C1 segment of cervical spinal cord (tissue), 14 donors: ENCODE results near the gene ERRFI1.

Experiments used
- DNase-seq, 14 donors: peaks; one replicate each; lab custom pipeline; 2025; lab: John Stamatoyannopoulos, UW

The ERRFI1 gene

DNA sequence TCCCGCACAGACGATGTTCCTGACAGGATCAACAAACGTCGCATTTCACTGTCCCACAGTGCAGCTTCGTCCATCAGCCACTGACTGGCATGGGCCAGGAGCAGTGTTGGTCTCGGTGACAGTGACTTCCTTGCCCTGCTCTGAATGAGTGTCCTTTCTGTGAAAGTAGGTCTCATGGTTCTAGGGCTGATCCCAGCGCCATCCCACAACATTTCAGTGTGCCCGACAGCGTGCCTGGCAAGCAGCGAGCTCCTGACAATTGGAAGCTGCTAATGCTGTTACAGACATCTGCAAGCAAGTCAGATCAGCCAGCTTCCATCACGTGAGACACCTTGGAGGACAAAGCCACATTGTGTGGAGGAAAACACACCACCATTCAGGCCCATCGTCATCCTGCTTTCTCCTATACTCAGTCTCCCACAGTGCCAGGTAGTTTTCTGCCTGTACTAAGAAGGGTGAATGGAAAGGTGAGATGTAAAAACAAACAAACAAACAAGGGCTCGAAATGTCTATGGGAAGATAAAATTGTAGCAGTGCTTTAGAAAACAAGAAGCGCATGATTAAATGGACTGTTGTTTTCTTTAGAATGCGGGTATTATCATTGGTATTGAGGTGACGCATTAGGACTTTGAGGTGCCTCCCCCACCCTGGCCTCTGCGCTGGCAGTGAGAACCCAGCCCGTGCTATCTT lies 21.9 kb downstream of the ERRFI1 start:
- DNase-seq: peak in 10 of 14 donors; percentile 14 to 69 (median 50)

DNA sequence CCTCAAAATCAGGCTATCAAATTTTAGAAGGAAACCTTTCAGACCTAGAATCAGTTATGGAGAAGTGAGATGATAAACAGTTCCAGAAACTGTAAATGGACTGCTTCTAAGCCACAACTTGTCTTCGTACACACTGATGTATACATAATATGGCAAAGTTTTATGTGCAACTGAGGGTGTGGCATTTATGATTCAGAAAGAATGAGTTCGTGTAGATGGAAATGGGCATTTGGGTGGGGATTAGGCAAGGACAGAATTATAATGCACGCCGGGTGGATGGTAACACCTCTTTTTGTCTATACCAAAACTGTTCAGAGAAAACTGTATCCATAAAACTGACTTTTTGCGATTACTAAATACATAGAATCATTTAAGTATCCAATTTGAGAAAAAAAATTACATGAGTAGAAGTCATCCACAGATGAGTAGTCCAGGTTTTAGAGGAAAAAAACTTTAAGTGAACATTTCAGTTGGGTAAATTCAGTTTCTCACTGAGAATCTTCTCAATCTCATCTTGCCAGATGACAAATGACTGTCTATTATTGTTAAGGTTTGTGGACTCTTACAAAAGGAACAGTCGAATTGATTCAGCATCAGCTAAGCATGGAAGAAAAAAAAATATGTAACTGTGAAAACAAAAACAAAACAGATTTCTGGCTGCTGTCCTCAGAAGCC lies 22.5 kb downstream of the ERRFI1 start:
- no peak for DNase-seq

DNA sequence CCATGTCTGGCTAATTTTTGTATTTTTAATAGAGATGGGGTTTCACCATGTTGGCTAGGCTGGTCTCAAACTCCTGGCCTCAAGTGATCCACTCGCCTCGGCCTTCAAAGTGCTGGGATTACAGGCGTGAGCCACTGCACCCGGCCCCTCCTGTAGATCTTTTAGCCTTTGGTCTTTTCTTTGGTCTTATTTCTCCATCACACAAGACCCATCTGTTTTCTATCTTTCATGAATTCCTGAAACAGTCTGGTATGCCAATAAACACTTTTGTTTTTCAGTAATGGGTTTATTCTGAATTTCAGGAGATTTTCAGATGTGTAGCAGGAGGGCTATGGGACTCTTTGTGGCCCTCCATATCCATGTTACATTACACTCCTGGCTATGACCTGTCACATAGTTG lies 23.2 kb downstream of the ERRFI1 start:
- DNase-seq: no peak

DNA sequence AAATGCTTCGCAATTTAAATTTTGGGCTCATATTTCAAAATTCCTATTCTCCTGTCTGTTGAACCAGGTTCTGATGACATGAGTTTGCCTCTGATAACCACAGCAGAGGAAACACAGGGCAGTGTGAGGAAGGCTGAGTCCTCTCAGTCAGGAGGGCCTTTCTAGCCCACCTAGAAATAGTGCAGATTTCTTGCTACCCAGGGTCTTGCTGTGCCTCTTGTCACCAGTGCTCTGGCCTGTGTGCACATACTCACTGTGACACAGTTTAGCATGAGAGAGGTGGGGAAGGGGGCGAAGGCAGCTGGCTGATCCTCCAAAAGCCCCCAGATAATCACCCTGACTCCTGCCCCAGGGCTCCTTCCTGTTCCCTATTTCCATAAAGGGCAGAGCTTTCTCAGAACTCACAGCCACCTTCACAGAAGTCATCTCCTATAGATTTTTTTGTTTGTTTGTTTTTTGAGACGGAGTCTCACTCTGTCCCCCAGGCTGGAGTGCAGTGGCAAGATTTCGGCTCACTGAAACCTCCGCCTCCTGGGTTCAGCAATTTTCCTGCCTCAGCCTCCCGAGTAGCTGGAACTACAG lies 23.7 kb downstream of the ERRFI1 start:
- DNase-seq: no peak

DNA sequence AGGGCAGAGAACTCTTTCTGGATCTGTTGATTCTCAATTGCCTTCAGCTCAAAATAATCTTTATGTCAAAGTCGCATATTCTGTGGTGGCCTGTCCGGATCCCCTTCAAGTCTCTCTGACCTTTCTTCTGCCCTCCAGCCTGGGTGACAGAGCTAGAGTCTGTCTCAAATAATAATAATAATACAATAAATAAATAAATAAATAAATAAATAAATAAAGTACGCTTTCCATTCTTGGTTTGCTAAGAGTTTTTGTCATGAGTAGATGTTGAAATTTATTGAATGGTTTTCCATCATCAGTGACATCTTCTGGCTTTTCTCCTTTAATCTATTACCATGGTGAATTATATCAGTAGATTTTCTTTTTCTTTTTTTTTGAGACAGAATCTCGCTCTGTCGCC lies 30.7 kb downstream of the ERRFI1 start:
- no peak for DNase-seq

DNA sequence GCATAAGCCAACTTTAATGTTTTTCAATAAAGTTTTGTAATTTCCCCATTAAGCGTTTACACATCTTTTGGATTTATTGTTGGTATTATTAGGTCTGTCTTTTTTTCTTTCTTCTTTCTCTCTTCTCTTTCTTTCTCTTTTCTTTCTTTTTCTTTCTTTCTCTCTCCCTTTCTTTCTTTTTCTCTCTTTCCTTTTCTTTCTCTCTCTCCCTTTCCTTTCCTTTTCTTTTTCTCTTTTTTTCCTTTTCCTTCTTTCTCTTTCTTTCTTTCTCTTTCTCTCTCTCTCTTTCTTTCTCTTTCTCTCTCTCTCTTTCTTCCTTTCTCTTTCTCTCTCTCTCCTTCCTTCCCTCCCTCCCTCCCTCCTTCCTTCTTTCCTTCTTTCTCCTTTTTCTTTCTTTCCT lies 31.3 kb downstream of the ERRFI1 start:
- DNase-seq: no peak

DNA sequence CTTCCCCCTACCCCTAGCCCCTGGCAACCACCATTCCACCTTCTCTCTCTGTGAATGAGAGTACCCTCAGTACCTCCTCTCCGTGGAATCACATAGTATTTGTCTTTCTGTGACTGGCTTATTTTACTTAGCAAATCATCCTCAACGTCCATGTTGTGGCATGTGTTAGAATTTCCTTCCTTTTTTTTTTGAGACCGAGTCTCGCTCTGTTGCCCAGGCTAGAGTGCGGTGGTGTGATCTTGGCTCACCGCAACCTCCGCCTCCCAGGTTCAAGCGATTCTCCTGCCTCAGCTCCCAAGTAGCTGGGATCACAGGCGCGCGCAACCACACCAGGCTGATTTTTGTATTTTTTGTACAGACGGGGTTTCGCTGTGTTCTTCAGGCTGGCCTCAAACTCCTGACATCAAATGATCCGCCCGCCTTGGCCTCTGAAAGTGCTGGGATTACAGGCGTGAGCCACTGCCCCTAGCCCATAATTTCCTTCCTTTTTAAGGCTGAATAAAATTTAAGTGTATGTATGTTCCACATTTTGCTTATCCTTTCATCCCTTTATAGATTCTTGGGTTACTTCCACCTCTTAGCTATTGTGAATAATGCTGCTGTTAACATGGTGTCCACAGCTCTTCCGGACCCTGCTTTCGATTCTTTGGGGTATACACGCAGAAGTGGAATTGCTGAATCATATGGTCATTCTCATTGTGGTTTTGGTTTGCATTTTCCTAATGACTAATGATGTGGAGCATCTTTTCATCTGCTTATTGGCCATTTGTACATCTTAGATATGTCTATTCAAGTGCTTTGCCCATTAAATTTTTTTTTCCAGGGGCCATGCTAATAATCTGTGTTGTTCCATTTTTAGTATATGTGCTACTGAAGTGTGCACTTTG lies 32.3 kb downstream of the ERRFI1 start:
- DNase-seq: no peak

DNA sequence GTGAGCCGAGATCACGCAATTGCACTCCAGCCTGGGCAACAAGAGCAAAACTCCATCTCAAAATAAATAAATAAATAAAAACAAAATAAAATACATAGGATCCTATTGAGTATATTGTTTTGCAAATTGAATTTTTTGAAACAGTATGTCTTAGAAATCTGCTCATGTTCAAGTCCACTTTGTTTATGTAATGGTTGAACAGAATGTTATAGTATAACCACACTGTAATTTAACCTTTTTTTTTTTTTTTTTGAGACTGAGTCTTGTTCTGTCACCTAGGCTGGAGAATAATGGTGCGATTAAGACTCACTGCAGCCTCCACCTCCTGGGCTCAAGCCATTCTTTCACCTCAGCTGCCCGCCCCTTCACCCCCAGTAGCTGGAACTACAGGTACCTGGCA lies 33.2 kb downstream of the ERRFI1 start:
- DNase-seq: no peak

DNA sequence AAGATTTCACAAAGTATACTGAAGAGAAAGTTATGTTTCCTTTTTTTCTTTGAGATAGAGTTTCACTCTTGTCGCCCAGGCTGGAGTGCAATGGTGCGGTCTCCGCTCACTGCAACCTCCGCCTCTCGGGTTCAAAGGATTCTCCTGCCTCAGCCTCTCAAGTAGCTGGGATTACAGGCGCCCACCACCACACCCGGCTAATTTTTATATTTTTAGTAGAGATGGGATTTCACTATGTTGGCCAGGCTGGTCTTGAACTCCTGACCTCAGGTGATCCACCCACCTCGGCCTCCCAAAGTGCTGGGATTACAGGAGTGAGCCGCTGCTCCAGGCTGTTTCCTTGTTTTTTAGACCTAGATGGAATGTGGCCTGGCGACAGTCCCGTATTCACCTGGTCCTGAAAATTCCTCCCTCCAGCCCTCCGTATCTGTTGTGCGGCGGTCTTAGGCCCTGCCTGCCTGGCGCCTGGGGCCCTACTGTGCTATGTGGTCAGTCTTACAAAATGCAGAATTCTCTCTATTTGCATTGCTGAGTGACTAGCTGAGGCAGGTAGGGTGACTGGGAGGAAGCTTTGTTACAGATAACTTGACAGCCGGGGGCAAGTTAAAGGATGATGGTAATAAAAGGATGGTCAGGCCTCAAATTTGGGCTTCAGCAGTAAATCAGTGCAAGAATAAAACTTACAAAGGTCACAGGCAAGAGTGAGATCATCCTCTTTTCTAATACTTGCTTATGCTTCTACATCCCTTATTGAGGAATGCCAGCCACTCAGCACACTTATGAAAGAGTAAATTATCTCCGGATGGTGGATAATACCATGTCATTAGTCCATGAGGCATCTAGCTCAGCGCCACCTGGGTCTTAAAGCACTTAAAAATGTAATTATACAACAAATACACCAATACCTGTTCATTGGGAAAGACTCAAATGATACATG lies 34.3 kb downstream of the ERRFI1 start:
- DNase-seq: no peak

DNA sequence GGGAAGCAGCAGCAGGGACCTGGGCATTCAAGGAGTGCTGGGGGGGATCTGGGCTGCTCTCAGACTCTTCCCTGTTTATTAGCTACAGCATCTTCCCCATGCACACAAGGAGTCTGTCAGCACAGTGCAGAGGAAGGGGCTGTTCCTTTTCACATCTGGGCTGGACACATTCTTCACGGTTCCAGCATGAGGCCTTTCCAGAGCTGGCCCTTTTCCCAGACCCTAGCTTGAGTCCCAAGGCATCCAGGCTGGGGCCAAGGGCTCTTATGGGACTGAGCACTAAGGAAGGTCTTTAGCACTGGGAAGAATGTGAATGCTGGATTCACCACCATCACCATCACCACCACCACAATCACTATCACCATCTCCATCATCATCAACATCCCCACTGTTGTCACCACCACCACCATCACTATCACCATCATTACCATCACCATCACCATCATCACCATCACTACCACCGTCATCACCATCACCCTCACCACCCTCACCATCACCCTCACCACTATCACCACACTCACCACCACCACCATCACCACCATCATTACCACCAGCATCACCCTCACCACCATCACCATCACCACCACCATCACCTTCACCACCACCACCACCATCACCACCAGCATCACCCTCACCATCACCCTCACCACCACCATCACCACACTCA lies 36.2 kb downstream of the ERRFI1 start:
- DNase-seq: no peak

DNA sequence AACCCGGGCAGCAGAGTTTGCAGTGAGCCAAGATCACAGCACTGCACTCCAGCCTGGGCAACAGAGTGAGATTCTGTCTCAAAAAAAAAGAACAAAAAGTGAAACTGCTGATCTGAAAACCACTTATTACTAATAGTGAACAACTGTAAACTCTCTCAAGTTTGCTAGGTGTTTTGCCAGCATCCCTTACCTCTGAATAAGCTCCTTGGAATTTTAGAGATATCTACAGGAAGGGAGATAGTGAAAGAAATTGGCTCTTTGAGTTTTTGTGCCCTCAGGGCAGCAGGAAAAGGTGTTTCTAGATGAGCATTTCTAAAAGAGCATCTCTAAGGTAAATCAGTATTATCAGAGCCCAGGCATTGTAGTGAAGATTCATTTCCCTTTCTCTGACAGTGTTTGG lies 37.5 kb downstream of the ERRFI1 start:
- DNase-seq: no peak

DNA sequence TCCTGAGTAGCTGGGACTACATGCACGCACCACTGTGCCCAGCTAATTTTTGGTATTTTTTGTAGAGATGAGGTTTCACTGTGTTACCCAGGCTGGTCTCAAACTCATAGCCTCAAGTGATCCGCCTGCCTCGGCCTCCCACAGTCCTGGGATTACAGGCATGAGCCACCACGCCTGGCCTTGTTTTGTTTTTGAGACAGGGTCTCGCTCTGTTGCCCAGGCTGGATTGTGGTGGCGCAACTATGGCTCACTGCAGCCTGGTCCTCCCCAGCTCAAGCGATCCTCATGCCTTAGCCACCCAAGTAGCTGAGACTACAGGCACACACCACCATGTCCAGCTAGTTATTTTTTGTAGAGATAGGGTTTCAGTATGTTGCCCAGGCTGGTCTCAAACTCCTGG lies 38.6 kb downstream of the ERRFI1 start:
- DNase-seq: no peak

DNA sequence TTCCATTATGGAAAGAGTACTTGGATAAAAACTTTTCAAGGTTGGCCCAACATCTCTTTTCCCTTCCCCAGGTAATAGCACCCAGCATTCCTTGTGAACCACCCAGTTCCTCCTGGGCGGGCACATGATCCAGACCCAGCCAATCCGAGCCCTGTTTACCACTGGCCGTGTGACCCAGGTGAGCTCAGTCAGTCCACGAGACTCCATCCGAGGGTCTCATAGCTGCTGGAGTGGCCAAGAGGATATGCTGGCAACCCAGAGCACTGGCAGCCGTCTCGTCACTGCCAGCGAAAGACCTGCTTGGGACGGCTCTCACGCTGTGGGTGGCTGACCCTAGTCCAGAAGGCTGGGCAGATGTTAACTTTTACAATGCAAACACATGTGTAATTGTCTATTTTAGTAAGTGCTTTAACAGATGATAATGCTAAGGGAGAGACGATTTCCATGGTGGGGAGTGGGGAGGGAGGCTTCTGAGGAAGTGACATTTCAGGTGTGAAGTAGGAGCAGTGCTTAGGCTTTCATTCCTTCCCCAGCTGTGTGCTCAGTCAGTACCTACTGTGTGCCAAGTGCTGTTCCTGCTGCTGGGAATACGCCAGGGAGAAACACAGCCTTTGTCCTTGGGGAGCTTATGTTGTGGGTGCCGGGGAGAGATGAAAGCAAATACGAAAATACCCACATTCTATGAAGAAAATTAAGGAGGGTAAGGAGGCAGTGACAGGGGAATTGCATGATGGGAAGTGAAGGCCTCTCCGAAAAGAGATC lies 40.1 kb downstream of the ERRFI1 start:
- no peak for DNase-seq

DNA sequence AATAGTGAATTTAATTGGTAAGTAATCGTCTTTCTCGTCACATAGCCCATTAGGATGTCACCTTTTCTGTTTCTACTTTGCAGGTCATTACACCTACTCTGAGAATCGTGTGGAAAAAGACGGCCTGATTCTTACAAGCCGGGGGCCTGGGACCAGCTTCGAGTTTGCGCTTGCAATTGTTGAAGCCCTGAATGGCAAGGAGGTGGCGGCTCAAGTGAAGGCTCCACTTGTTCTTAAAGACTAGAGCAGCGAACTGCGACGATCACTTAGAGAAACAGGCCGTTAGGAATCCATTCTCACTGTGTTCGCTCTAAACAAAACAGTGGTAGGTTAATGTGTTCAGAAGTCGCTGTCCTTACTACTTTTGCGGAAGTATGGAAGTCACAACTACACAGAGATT lies 41.3 kb downstream of the ERRFI1 start:
- no peak for DNase-seq

DNA sequence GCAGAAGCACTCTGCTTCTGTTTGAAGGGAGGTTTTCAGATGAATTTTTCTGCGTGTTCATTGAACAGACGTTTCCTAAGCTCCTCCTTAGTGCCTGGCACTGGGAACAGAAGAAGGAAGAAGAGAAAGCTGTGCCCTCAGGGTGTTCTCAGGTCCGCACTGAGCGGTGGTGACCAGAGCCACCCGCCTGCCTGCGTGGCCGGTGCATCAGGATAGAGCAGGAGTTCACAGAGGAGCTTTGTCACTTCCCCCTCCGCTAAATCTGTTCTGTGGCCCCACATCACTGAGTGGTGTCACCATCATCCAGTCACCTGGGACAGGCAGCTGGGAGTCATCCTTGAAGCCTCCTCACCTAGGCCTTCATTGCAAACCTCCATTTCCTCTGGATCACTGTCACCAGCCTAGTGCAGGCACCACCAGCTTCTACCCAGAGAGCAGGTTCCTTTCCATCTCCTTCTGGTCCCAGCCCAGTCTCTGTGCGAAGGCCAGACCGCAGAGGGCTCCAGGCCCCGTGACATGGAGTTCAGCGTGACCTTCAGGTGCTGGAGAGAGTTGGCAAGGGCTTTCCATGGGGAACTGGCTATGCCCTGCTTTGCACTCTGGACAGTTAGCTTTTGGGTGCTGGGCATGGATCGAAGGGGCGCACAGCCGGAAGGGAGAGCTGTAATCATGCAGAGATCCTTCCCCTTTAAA lies 42.9 kb downstream of the ERRFI1 start:
- DNase-seq: no peak

DNA sequence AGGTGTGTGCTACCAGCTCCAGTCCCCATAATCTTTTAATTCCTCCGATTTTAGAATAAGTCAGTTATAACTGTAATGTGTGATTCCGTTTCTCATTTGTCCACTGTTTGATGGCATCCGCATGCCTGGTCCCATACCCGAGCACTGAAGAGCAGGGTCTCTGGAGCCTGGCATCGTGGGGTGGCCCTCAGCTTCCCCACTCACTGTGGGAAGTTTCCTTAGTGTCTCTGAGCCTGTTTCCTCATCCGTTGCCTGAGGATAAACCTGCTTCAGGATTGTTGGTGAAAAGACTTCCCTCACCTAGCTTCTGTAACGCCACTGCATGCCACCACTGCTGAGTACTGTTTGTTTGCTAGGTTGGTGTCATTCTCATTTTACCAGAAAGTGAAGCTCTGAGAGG lies 45.1 kb downstream of the ERRFI1 start:
- no peak for DNase-seq

DNA sequence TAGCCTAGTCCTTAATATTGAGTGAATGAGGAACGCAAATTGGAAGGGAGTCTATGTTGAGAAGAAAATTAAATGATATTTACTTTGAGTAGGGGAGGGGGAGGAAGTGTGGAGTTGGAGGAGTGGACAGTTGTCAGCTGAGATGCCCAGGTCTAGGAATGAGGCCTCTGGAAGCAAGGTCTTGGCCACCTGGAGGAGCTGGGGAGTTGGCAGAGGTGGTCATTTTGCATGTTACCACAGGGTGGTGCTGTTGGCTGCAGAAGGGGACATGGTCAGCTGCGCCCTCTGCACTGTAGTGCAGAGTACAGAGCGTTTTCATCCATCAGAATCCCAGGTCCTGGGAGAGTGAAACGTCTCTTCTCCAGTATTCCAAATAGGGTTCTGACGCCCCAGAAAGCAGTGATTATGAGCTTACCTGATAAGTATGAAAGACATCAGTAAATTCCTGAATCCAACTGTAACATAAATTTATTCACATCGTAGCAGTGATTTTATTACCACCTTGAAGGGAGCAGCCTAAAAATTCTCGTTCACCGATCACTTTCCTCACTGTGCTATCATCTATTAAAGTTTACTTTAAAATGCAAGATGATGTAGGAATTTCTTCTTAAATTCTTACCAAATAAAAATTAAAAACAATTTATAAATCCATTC lies 50.8 kb downstream of the ERRFI1 start:
- peak in 12 of 14 donors; percentile 15 to 85 (median 31) for DNase-seq

DNA sequence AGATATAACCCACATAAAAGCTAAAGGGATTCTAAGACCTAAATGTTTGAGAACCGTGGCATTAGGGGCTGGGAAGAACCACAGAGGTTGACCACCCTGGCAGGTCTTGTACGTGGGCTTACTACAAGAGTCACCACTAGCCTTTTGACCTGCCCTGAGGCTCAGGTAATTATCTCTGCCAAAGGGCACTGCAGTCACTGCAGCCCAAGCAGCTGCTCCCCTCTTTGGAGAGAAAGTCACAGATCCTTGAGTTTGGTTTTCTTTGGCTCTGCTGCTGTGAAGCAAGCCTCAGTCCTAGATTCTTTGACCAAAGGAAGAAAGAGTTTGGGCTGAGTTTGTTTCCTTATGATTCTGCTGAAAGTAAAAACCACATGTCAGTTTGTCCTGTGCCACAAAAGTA lies 53.0 kb downstream of the ERRFI1 start:
- no peak for DNase-seq

DNA sequence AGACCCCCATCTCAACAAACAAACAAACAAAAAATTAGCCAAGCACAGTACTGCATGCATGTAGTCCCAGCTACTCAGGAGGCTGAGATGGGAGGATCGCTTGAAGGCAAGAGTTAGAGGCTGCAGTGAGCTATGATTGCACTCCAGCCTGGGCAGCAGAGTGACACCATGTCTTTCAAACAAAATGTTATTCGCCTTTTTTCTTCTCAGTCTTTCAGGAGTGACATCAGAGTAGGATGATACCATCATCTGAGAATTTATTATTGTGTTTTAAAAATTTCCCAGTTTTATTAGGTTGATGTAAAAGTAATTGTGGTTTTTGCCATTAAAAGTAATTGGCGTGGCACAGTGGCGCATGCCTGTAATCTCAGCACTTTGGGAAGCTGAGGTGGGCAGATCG lies 53.8 kb downstream of the ERRFI1 start:
- DNase-seq: no peak
